DMS53 (cell line): Measurements from ENCODE around the gene ZNF497.
A peak's percentile ranks its signal among the peaks of the same experiment; 100 is the strongest.

Experiments used
- DNase-seq: peaks from one replicate; lab custom pipeline; 2025; lab: John Stamatoyannopoulos, UW

The ZNF497 gene

DNA sequence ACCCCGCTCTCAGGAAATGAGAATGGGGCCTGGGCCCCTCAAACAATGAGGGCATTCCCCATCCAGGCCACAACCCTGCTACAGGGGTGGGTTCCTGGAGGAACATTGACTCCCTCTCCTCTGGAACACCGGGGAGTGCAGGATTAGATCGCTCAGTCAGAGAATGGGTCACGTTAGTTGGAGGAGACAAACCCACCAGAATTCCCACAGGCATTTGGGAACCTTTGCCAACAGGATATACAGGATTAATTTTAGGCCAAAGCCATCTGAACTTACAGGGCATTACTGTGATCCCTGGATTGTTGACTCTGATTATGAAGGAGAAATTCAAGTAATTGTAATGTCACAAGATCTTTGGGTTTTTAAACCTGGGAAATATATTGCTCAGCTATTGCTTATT lies 54.8 kb downstream of the ZNF497 start:
- DNase-seq, result no peak

- DNase-seq, result peak; percentile 57
These were observed 56.6 kb downstream of the ZNF497 start for GRCh38 chr19:58305932-58306323.

DNA sequence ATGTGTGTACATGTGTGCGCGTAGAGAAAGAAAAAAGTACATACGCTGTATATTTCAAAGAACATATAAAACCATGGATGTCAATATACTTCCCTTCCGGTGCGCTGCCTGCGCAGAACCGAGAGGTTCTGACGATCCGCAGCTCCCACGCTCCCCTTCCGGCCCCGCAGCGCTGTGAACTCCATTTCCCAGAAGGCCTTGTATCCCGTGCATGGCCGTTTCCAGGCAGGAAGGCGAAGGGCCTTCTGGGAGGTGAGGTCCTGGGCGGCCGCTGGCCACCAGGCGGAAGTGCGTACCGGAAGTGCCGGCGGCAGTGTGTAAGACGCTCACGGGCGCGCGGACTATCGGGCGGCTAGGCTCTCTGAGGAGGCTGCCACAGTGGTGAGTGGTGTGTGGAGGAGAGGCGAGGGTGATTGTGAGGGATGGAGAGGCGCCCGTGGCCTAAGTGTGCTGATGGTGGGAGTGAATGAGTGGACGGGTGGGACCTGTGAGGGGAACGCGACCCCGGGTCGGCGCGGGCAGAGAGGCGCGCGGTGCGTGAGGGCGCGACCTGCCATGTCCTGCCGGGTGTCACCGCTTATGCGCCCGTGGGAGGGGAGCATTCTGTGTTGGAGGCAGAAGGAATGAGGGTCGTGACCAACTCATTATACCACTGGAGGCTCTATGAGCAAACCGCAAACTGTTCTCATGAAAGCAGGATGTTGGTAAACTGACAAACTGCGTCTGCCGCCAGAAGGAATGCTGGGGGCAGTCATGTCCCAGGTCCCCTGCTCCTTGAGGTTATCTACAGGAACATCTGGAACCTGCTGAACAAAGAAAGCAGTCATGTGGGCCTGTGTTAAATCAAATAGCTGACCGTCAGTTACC lies 57.3 kb downstream of the ZNF497 start, which contains the start of gene ERVK3-1:
ERVK3-1 (plus strand) TSS at position 313 of the 867 bp plus-strand sequence. CDS start 6,792 bp downstream, outside the sequence.
- peak; percentile 99 for DNase-seq

DNA sequence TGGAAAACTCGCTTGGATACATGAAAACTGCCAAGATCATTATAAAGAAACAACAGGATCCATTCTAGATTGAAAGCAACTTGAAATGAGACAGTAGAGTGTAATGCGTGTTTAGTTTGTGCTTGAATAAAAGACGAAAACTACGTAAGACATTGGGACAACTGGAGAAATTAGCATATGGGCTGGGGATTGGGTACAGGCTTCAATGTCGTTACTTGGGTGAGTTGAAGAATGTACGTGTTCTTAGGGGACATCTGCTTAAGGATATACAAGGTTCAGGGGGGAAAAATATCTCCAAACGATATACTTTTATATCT lies 57.8 kb downstream of the ZNF497 start:
- DNase-seq, result peak; percentile 76
